ENCODE measurements around the gene PRPSAP1.

PRPSAP1 gene, protein sequence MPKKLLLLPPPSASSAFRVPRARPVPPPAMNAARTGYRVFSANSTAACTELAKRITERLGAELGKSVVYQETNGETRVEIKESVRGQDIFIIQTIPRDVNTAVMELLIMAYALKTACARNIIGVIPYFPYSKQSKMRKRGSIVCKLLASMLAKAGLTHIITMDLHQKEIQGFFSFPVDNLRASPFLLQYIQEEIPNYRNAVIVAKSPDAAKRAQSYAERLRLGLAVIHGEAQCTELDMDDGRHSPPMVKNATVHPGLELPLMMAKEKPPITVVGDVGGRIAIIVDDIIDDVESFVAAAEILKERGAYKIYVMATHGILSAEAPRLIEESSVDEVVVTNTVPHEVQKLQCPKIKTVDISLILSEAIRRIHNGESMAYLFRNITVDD

GRCh38 chr17:76353599-76354316, at the start of gene PRPSAP1:
Gene PRPSAP1, minus strand, starts transcription at chr17:76353916. Its CDS starts 213 bp downstream, at chr17:76353703.
- peak; percentile 95 for DNase-seq (ENCODE audit: low spot score)

DNA sequence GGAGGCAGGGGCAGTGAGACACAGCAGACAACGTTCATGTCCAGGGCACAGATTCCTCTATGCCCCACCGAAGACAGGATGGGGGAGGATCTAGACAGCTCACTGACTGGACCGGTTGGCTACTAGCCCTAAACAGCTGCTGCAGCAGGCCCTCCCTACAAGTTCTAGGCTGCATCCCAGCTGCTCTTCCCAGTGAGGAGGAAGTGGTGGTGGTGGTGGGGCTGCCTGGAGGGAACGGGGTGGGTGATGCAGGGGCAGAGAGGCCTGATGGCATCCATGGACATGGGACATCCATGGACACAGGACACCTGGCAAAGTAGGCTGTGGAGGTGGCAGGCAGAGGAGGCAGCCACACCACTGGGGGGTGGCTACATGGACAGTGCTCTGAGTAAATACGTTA, 49.0 kb upstream of the PRPSAP1 start:
- no peak for DNase-seq (ENCODE audit: low spot score)

DNA sequence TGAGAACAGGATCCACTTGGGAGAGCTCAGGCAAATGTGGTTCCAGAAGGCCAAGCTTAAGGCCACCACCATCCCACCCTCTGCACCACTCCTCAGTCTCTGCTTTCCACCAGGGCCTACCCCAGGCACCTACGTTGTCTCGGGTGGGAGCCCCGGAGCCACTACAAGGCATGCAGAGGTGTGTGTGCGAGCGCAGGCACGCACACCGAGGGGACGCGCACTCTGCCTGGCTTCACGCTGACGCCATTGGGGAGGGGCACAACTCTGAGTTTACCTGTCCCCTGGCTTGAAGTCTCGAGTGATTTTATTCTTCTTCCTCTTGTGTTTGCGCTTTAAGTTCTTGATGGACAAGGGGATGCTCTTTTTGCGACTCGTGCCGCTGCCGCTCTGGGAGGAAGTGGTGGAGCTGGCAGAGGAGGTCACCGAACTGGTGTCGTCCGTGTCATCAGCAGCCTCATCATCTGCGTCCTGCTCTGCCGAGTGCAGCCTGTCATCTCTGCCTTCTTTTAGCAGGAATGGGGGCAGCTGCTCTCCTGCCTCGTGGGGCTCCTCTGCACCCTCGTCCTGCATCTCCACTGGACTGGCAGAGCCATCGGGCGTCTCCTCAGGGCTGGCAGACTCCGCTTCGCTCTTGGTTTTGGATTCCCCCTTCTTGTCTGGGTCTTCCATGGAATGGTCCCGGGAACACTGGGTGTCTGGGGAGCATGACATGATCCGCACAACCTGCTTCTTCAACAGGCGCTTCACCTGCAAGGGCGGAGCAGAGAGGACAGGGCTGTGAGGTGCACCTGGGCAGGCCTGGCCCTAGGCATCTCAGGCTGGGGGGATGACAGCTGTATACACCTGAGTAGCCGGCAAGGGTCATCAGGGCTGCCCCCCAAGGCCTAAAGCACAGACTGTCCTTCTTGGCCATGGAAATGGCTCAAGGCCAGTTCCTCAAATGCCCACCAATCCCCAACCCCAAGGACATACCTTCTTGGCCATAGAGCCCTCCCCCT, 45.8 kb upstream of the PRPSAP1 start:
- no peak for DNase-seq (ENCODE audit: low spot score)

- no peak for DNase-seq (ENCODE audit: low spot score)
Observed at GRCh38 chr17:76398523-76399174, 44.9 kb upstream of the PRPSAP1 start.

- peak; percentile 92 for DNase-seq (ENCODE audit: low spot score)
Observed at GRCh38 chr17:76397687-76398522, 44.2 kb upstream of the PRPSAP1 start.

DNA sequence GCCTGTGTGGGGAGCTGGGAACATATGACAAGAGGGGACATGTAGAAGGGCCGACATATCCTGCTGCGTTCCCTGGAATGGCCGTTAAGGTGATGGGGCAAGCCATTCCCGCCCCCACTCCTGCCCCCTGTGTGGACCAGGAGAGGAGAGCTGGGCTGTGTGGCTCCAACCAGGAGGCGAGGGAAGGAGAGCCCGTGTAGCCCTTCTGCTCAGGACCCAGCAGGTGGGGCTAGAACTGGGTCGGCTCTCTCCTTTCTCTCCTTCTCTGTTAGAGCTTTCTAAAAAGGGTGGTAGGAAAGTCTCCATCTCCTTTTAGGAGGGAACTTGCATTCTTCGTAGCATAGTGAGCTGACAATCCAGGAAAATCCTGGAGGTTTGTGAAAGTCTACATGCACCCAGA, 43.5 kb upstream of the PRPSAP1 start:
- DNase-seq (ENCODE audit: low spot score): no peak

GRCh38 chr17:76395980-76396379, 42.3 kb upstream of the PRPSAP1 start:
- DNase-seq (ENCODE audit: low spot score): no peak

DNA sequence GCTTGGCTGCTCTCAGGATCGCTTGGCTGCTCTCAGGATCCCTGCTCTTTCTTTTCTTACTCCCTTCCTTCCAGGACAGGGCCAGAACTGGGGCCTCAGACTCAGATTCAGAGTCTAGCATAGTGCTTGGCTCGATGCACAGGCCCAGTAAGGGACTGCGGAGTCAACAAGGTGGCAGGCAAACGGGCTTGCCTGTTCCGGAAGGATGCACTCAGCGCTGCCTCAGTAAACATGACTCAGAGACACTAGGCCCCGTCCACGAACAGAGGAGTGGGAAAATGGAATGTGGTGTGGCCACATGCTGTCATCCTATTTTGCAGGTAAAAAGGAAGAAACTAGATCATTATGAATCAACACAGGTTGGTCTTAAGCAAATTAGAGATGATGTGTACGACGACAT, 40.5 kb upstream of the PRPSAP1 start:
- no peak for DNase-seq (ENCODE audit: low spot score)

DNA sequence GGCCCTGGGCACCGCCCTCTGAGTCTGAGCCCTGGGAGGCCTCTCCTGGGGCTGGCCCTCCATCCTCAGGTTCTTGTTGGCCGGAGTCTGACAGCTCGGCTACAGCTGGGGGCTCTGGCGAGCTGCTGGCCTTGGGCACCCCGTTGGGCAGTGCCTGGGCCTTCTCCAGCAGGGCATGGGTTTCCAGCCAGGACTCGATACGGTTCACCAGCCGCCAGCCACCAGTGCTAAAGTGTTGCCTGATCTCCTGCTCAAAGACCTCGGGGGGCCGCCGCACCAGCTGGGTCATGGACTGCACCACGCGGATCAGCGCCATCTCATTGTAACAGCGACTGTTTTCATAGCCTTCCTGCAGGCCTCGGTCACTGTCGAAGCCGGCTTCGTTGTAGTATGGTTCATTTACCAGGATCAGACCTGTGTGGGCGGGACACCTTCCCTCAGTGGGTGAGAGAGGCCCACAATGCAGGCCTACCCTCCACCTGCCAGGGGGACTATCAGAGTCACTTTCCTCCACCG, 37.5 kb upstream of the PRPSAP1 start:
- no peak for DNase-seq (ENCODE audit: low spot score)

DNA sequence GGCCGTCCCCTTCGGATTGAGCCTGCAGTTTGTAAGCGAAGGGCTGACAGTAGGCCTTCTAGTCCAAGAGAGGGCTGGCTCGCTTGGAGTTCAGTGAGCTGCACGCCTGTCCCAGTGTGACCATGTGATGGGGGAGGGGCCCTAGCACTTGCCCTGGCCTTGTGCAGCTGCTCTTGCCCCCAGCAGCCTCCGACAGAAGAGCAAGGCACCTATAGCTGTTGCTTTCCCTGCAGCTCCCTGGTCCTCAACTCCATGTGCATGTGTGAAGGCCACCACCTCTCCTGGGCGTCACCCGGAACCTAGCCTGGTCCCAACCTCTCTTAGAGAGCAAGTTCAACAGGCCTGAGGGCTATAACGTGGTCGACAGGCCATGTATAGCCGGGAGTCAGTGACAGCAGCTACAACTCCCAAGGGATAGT, 36.3 kb upstream of the PRPSAP1 start:
- DNase-seq (ENCODE audit: low spot score): no peak

GRCh38 chr17:76388966-76389888, 35.5 kb upstream of the PRPSAP1 start:
- peak; percentile 55 for DNase-seq (ENCODE audit: low spot score)

GRCh38 chr17:76386966-76387765, 33.5 kb upstream of the PRPSAP1 start:
- DNase-seq (ENCODE audit: low spot score): no peak

GRCh38 chr17:76385892-76386786, 32.4 kb upstream of the PRPSAP1 start:
- peak; percentile 92 for DNase-seq (ENCODE audit: low spot score)

DNA sequence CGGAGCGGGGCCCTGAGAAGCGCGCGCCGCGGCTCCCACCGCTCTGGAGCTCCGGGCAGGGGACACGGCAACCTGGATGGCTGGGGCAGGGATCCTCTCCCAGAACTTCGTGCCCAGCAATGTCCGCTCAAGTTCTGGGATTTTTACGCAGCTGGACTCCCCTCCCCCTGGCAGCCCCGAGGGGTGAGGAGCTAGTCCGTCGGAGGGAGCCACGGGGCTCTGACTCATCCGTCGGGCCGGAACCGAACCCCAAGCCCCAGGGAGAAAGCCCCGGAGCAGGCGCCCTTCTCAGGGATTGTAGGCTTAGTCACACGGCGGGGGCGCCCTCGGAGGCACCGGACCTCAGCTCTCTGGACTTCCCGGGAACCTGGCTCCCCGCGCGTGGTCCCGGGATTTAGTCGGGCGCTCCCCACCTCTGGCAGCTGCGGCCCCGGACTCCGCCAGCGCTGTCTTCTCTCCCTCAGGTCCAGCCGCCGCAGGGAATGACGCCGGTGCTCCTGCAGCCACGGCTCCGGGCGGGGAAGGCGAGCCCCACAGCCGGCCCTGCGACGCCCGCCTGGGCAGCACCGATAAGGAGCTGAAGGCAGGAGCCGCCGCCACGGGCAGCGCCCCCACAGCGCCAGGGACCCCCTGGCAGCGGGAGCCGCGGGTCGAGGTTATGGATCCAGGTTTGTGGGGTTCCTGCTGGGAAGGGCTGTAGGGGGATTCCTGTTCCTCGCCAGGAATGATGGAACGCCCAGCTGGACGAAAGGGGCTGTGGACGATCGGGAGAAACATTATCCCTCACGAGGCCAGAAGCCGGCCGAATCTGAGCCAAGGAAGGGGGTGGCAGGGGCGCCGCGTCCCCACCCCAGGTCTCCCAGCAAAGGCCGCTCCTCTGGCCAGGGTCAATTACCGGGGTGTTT, 31.5 kb upstream of the PRPSAP1 start:
- DNase-seq (ENCODE audit: low spot score): no peak

DNA sequence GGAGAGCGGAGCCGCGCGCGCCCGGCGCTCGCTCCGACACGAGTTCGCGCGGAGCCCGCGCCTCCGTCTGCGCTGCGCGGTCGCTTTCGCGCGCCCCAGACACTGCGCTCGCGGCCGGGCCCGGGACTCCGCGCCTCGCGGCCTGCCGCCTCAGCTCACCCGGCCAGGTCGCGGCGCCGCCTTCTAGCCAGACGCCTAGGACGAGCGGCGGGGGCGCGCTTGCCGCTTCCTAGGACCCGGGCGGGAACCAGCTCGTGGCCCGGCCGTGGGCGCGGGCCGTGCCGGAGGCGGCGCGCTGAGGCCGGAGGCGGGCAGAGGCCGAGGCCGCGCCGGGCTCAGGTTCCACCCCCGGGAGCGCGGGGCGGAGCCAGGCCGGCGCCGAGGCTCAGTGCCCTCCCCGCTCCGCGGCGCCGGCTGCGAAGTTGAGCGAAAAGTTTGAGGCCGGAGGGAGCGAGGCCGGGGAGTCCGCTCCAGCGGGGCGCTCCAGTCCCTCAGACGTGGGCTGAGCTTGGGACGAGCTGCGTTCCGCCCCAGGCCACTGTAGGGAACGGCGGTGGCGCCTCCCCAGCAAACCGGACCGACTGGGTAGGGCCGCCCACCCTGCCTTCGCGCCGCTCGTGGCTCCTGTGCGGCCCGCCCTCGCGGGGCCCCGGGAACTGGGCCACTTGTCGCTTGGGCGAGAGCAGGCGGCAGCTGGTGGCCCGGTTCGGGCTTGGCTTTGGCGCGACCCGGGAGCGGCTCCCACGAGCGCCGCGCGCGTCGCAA, 30.7 kb upstream of the PRPSAP1 start, which contains the start of gene SPHK1:
Gene SPHK1, plus strand, starts transcription at position 388 of the 765 bp plus-strand sequence. CDS start 1,036 bp downstream, outside the sequence.
- peak; percentile 91 for DNase-seq (ENCODE audit: low spot score)
